GM19328 (cell line): ENCODE measurements around the gene SCN7A.
"Not testable (repeated sequence)": the region's sequence is repeated elsewhere in the genome, so short reads cannot be mapped to it uniquely, and the experiment has no call there.

ENCODE experiments used
- ATAC-seq: cut with Tn5 transposase; IDR thresholded peaks from one replicate; pipeline ENCODE4 v1.9.1; 2021; ENCODE audit warnings: mild to moderate bottlenecking, moderate library complexity; ENCODE audit not compliant: unreplicated experiment

The SCN7A gene

GRCh38 chr2:166454006-166454595, 39.9 kb downstream of the SCN7A start:
- ATAC-seq: no peak

- no peak for ATAC-seq
Observed at GRCh38 chr2:166451468-166451867, 42.6 kb downstream of the SCN7A start.

GRCh38 chr2:166449439-166449838, 44.6 kb downstream of the SCN7A start:
- ATAC-seq: no peak

GRCh38 chr2:166448106-166448505, 45.9 kb downstream of the SCN7A start:
- no peak for ATAC-seq

- no peak for ATAC-seq
Observed at GRCh38 chr2:166444306-166444705, 49.7 kb downstream of the SCN7A start.

- no peak for ATAC-seq
Observed at GRCh38 chr2:166440313-166440712, 53.7 kb downstream of the SCN7A start.

GRCh38 chr2:166439078-166439477, 55.0 kb downstream of the SCN7A start:
- no peak for ATAC-seq

GRCh38 chr2:166436976-166437375, 57.1 kb downstream of the SCN7A start:
- no peak for ATAC-seq

GRCh38 chr2:166436189-166436588, 57.9 kb downstream of the SCN7A start:
- ATAC-seq: no peak

- ATAC-seq: no peak
Observed at GRCh38 chr2:166434491-166434890, 59.6 kb downstream of the SCN7A start.

GRCh38 chr2:166433457-166433856, 60.6 kb downstream of the SCN7A start:
- ATAC-seq: no peak

- no peak for ATAC-seq
Observed at GRCh38 chr2:166432331-166432730, 61.7 kb downstream of the SCN7A start.

GRCh38 chr2:166424841-166425240, 69.2 kb downstream of the SCN7A start:
- ATAC-seq: no peak

- ATAC-seq: no peak
Observed at GRCh38 chr2:166419616-166419934, 74.5 kb downstream of the SCN7A start.

GRCh38 chr2:166418853-166419615, 75.0 kb downstream of the SCN7A start:
- ATAC-seq: no peak

- ATAC-seq: no peak
Observed at GRCh38 chr2:166417669-166418068, 76.4 kb downstream of the SCN7A start.

GRCh38 chr2:166413255-166413654, 80.8 kb downstream of the SCN7A start:
- ATAC-seq: no peak

- no peak for ATAC-seq
Observed at GRCh38 chr2:166411473-166412230, 82.4 kb downstream of the SCN7A start.

GRCh38 chr2:166410828-166411472, 83.1 kb downstream of the SCN7A start:
- ATAC-seq: no peak

GRCh38 chr2:166407746-166408145, 86.3 kb downstream of the SCN7A start:
- ATAC-seq: not testable (repeated sequence)

- no peak for ATAC-seq
Observed at GRCh38 chr2:166406374-166406773, 87.7 kb downstream of the SCN7A start.

GRCh38 chr2:166405569-166405926, 88.5 kb downstream of the SCN7A start:
- no peak for ATAC-seq
